IMR-90 (cell line): Measurements from ENCODE around the gene TMEM63A. TPM values are rescaled to one million over a fixed set of nuclear protein-coding genes. Genes with fewer than 3 reads are reported as not detected.

Source experiments
- ATAC-seq: fragments of 200-7000 bp; cut with Tn5 transposase; 2 replicates; pipeline ENCODE4 v1.9.1; 2020; ENCODE audit warnings: low read depth, mild to moderate bottlenecking, moderate library complexity
- BruUV-seq: library from RNA; stranded (reverse); fragments of 400-500 nt; replicated peaks from 2 replicates; lab custom pipeline; 2021; lab: Mats Ljungman, UMichigan
- CTCF ChIA-PET: fragments of 300-600 bp; formaldehyde crosslinking; extraction: SDS; loops from one replicate; lab custom pipeline; 2021; ENCODE audit warnings: antibody characterized with exemption; lab: Yijun Ruan, JAX
- POLR2A ChIA-PET: fragments of 300-600 bp; sonication (Branson Sonifier 250); formaldehyde crosslinking; loops from one replicate; lab custom pipeline; 2022; ENCODE audit warnings: antibody characterized with exemption; ENCODE audit not compliant: unreplicated experiment; lab: Charles Lee
- DNase-seq: peaks from one replicate; pipeline ENCODE4 v3.0.0; 2013
- H2AFZ ChIP-seq: replicated peaks from 2 replicates; pipeline ENCODE3; 2013; ENCODE audit warnings: low read length, mild to moderate bottlenecking; ENCODE audit not compliant: poor library complexity
- H2AK5ac ChIP-seq: 2 replicates; pipeline ENCODE4 v1.6.1; 2013; ENCODE audit warnings: low read depth, low read length, inconsistent platforms
- H2AK9ac ChIP-seq: replicated peaks from 2 replicates; pipeline ENCODE3; 2013; ENCODE audit warnings: mild to moderate bottlenecking, low read depth, low read length, moderate library complexity; ENCODE audit not compliant: poor library complexity
- H2BK120ac ChIP-seq: 2 replicates; pipeline ENCODE4 v1.6.1; 2013; ENCODE audit warnings: low read depth, low read length, inconsistent platforms
- H2BK15ac ChIP-seq: 3 replicates; pipeline ENCODE4 v1.6.1; 2013; ENCODE audit warnings: low read depth, low read length, inconsistent platforms
- H2BK20ac ChIP-seq: 2 replicates; pipeline ENCODE4 v1.6.1; 2013; ENCODE audit warnings: low read depth, mild to moderate bottlenecking, inconsistent platforms, low read length, moderate library complexity
- H2BK5ac ChIP-seq: 2 replicates; pipeline ENCODE4 v1.6.1; 2013; ENCODE audit warnings: mild to moderate bottlenecking, low read depth, low read length, inconsistent platforms; ENCODE audit not compliant: poor library complexity, severe bottlenecking
- H3K14ac ChIP-seq: replicated peaks from 2 replicates; pipeline ENCODE4 v1.6.1; 2013; ENCODE audit warnings: low read depth, low read length, inconsistent platforms
- H3K18ac ChIP-seq: 2 replicates; pipeline ENCODE4 v1.6.1; 2013; ENCODE audit warnings: low read depth, low read length, control low read depth
- H3K23ac ChIP-seq: 2 replicates; pipeline ENCODE4 v1.6.1; 2013; ENCODE audit warnings: low read depth, low read length, inconsistent platforms
- H3K27ac ChIP-seq: 2 replicates; pipeline ENCODE4 v1.5.1; 2013; ENCODE audit warnings: mild to moderate bottlenecking, control low read depth, low read length; ENCODE audit not compliant: insufficient read depth
- H3K27me3 ChIP-seq: 2 replicates; pipeline ENCODE4 v1.6.1; 2013; ENCODE audit warnings: low read length; ENCODE audit not compliant: control insufficient read depth, insufficient read depth
- H3K36me3 ChIP-seq: 2 replicates; pipeline ENCODE4 v1.6.1; 2013; ENCODE audit warnings: low read length, mixed read lengths; ENCODE audit not compliant: control insufficient read depth, insufficient read depth
- H3K4ac ChIP-seq: 2 replicates; pipeline ENCODE4 v1.6.1; 2013; ENCODE audit warnings: low read depth, low read length, inconsistent platforms
- H3K4me1 ChIP-seq: 2 replicates; pipeline ENCODE4 v1.6.1; 2013; ENCODE audit warnings: low read length, mixed read lengths; ENCODE audit not compliant: control insufficient read depth, insufficient read depth
- H3K4me2 ChIP-seq: 2 replicates; pipeline ENCODE4 v1.6.1; 2013; ENCODE audit warnings: low read depth, mild to moderate bottlenecking, control low read depth, low read length, moderate library complexity
- H3K4me3 ChIP-seq: 2 replicates; pipeline ENCODE4 v1.5.1; 2013; ENCODE audit warnings: low read depth, mild to moderate bottlenecking, control low read depth, low read length, moderate library complexity; ENCODE audit not compliant: insufficient read depth
- H3K56ac ChIP-seq: 2 replicates; pipeline ENCODE4 v1.6.1; 2013; ENCODE audit warnings: low read length, inconsistent platforms; ENCODE audit not compliant: insufficient read depth; ENCODE audit errors: extremely low read depth
- H3K79me1 ChIP-seq, 2 experiments: 2 replicates each; pipeline ENCODE4 v1.6.1; 2013; ENCODE audit warnings: low read length in 2 of 2, inconsistent platforms in 1 of 2, low read depth in 1 of 2
- H3K9ac ChIP-seq: 2 replicates; pipeline ENCODE4 v1.6.1; 2013; ENCODE audit warnings: low read depth, low read length, control low read depth
- H3K9me1 ChIP-seq: 2 replicates; pipeline ENCODE4 v1.6.1; 2013; ENCODE audit warnings: low read length, inconsistent platforms; ENCODE audit not compliant: insufficient read depth
- H3K9me3 ChIP-seq: 2 replicates; pipeline ENCODE4 v1.6.1; 2013; ENCODE audit warnings: low read length; ENCODE audit not compliant: control insufficient read depth, insufficient read depth
- H4K20me1 ChIP-seq: 2 replicates; pipeline ENCODE4 v1.6.1; 2013; ENCODE audit warnings: low read length, inconsistent platforms; ENCODE audit not compliant: insufficient read depth
- H4K5ac ChIP-seq: 2 replicates; pipeline ENCODE4 v1.6.1; 2013; ENCODE audit warnings: mild to moderate bottlenecking, low read depth, low read length, control low read depth
- H4K8ac ChIP-seq, 2 experiments: 2 replicates each; pipeline ENCODE4 v1.6.1; 2013; ENCODE audit warnings: low read depth in 2 of 2, low read length in 2 of 2, control low read depth in 1 of 2, inconsistent platforms in 1 of 2
- H4K91ac ChIP-seq: 2 replicates; pipeline ENCODE4 v1.6.1; 2013; ENCODE audit warnings: low read depth, low read length, inconsistent platforms; ENCODE audit not compliant: insufficient read depth
- FOS ChIP-seq: fragments of 150-350 bp; IDR thresholded peaks from 2 replicates; pipeline ENCODE4 v1.6.1; 2016; ENCODE audit warnings: low read depth, low read length
- SMC3 ChIP-seq: fragments of 150-350 bp; IDR thresholded peaks from 2 replicates; pipeline ENCODE4 v1.6.1; 2016; ENCODE audit warnings: low read depth, mild to moderate bottlenecking, antibody characterized with exemption, low read length, moderate library complexity
- WGBS, 2 experiments: methylation state at CpG; one replicate each; pipeline versions ENCODE4 v1.1.5 to v1.1.7; 2013; ENCODE audit warnings: missing lambda C conversion rate in 2 of 2; ENCODE audit not compliant: insufficient read length in 1 of 2; ENCODE audit errors: extremely low coverage in 2 of 2; 5-methylcytosine and 5-hydroxymethylcytosine counted together
- dilution Hi-C: fragments of 300-500 bp; cut with HindIII; formaldehyde crosslinking; loops from one replicate; pipeline ENCODE4 v1.14.3; 2018; ENCODE audit warnings: low sequenced_read_pairs; ENCODE audit not compliant: unreplicated experiment
- in situ Hi-C: fragments of 300-500 bp; cut with MboI; formaldehyde crosslinking; loops from 3 replicates; pipeline ENCODE4 v1.14.3; 2019; ENCODE audit warnings: low sequenced_read_pairs, inconsistent platforms, mixed read lengths
- intact Hi-C: fragments of 100-400 bp; cut with micrococcal nuclease; formaldehyde crosslinking; loops from 2 replicates; pipeline ENCODE4 v1.10.0; 2022
- polyA plus RNA-seq, 3 experiments: library from polyadenylated mRNA; depleted of rRNA; stranded (reverse); fragments of >200 nt; gene quantifications; 2 replicates each; pipeline ENCODE4 v1.2.3, GENCODE V29; 2012; ENCODE audit warnings: low replicate concordance in 1 of 3
- total RNA-seq: library from RNA; depleted of rRNA; stranded (reverse); fragments of >200 nt; gene quantifications from 2 replicates; pipeline ENCODE4 v1.2.3, GENCODE V29; 2012
- TF ChIP-seq, protein P1 (sequence below): fragments of 150-350 bp; IDR thresholded peaks from 2 replicates; pipeline ENCODE4 v1.6.1; 2016; ENCODE audit warnings: low read depth, mild to moderate bottlenecking, low read length, moderate library complexity, borderline replicate concordance
- TF ChIP-seq, protein P2 (sequence below): fragments of 150-350 bp; IDR thresholded peaks from 2 replicates; pipeline ENCODE4 v1.6.1; 2017; ENCODE audit warnings: mild to moderate bottlenecking, antibody characterized with exemption, low read length, low read depth
- TF ChIP-seq, protein P3 (sequence below): conservative IDR thresholded peaks from 2 replicates; pipeline ENCODE4 v1.5.1; 2012; ENCODE audit warnings: mild to moderate bottlenecking, low read depth, low read length, improper control_type of control experiment

TMEM63A gene
- total and polyA plus RNA-seq, 2 of the 4 experiments (the other 2 are of a cell fraction): 4.7 to 23.3 TPM

DNA sequence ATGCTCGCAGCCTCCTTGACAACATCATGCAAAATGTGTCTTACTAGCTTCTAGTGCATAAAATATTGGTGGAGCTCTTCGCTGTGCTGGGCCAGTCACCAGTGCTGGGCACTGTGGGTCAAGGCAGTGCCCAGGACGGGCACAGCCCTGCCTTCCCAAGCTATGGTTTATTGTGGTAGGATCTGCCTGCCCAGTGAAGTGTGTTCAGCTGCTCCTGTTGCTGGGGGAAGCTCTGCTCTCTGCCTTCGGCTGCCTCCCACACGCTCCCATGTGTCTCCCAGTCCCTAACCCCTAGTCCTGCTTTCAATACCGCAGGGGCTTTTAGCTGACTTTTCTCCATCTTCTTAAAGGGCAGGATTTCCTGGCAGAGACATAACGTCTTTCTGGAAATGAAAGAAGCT lies 56.6 kb downstream of the TMEM63A start:
- in situ Hi-C loops (no loop called here), intact Hi-C loops (no loop called here), dilution Hi-C loops (no loop called here)
- H2BK20ac ChIP-seq: no peak overlapping the region
- H3K18ac ChIP-seq: no peak overlapping the region
- H4K8ac ChIP-seq: no peak overlapping the region
- H3K56ac ChIP-seq: no peak overlapping the region
- no peak overlapping the region for H3K9ac ChIP-seq
- H2AK9ac ChIP-seq: no peak overlapping the region
- H4K91ac ChIP-seq: no peak overlapping the region
- H2BK15ac ChIP-seq: no peak overlapping the region
- H3K14ac ChIP-seq: no peak overlapping the region
- DNase-seq: no peak
- H3K36me3 ChIP-seq: peaks cover 4% of the 10 kb centered on the region
- no peak overlapping the region for H2AK5ac ChIP-seq
- no peak overlapping the region for H2AFZ ChIP-seq
- POLR2A ChIA-PET: no interaction called here
- ATAC-seq: no peak
- H3K9me1 ChIP-seq: 0 out of 2 replicates have a peak, but pooled peaks cover 5% of the 10 kb centered on the region
- BruUV-seq: no TSS peak
- no peak overlapping the region for H4K5ac ChIP-seq
- CTCF ChIA-PET: no interaction called here
- H3K4me3 ChIP-seq: no peak overlapping the region
- H3K4ac ChIP-seq: no peak overlapping the region
- no peak overlapping the region for H3K27ac ChIP-seq
- no peak overlapping the region for H3K23ac ChIP-seq
- TF ChIP-seq, protein P1, sequence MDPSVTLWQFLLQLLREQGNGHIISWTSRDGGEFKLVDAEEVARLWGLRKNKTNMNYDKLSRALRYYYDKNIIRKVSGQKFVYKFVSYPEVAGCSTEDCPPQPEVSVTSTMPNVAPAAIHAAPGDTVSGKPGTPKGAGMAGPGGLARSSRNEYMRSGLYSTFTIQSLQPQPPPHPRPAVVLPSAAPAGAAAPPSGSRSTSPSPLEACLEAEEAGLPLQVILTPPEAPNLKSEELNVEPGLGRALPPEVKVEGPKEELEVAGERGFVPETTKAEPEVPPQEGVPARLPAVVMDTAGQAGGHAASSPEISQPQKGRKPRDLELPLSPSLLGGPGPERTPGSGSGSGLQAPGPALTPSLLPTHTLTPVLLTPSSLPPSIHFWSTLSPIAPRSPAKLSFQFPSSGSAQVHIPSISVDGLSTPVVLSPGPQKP: no peak
- TF ChIP-seq FOS: no peak
- TF ChIP-seq SMC3: no peak
- TF ChIP-seq, protein P2, sequence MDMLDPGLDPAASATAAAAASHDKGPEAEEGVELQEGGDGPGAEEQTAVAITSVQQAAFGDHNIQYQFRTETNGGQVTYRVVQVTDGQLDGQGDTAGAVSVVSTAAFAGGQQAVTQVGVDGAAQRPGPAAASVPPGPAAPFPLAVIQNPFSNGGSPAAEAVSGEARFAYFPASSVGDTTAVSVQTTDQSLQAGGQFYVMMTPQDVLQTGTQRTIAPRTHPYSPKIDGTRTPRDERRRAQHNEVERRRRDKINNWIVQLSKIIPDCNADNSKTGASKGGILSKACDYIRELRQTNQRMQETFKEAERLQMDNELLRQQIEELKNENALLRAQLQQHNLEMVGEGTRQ: no peak
- TF ChIP-seq, protein P3, sequence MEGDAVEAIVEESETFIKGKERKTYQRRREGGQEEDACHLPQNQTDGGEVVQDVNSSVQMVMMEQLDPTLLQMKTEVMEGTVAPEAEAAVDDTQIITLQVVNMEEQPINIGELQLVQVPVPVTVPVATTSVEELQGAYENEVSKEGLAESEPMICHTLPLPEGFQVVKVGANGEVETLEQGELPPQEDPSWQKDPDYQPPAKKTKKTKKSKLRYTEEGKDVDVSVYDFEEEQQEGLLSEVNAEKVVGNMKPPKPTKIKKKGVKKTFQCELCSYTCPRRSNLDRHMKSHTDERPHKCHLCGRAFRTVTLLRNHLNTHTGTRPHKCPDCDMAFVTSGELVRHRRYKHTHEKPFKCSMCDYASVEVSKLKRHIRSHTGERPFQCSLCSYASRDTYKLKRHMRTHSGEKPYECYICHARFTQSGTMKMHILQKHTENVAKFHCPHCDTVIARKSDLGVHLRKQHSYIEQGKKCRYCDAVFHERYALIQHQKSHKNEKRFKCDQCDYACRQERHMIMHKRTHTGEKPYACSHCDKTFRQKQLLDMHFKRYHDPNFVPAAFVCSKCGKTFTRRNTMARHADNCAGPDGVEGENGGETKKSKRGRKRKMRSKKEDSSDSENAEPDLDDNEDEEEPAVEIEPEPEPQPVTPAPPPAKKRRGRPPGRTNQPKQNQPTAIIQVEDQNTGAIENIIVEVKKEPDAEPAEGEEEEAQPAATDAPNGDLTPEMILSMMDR: no peak
- no peaks in the 10 kb centered on the region; the same call in 1 of the 2 replicates for H4K20me1 ChIP-seq
- no peaks in the 10 kb centered on the region for H3K9me3 ChIP-seq
- no CpG with 5 or more reads among the region's 7 CpGs for WGBS, 2 experiments
- no peak overlapping the region for H2BK5ac ChIP-seq
- H3K79me1 ChIP-seq: 0 out of 4 replicates have a peak, but pooled peaks cover 0 to 2% of the 10 kb centered on the region in 2 experiments
- no peak overlapping the region for H3K4me2 ChIP-seq
- H2BK120ac ChIP-seq: no peak overlapping the region
- no peaks in the 10 kb centered on the region for H3K27me3 ChIP-seq
- peaks cover 2% of the 10 kb centered on the region; the same call in 1 of the 2 replicates for H3K4me1 ChIP-seq
